A673 (cell line): ENCODE results near the gene SESN1. TPM values are rescaled to one million over a fixed set of nuclear protein-coding genes. Genes with fewer than 3 reads are reported as not detected.

Experiments used
- BruUV-seq: library from RNA; stranded (reverse); fragments of 400-500 nt; replicated peaks from 2 replicates; lab custom pipeline; 2021; lab: Mats Ljungman, UMichigan
- CTCF ChIA-PET: fragments of 300-600 bp; sonication (Branson Sonifier 250); formaldehyde crosslinking; loops from one replicate; lab custom pipeline; 2022; ENCODE audit warnings: antibody characterized with exemption; lab: Charles Lee
- POLR2A ChIA-PET: fragments of 300-600 bp; sonication (Branson Sonifier 250); formaldehyde crosslinking; loops from one replicate; lab custom pipeline; 2022; ENCODE audit warnings: antibody characterized with exemption; ENCODE audit not compliant: low non-redundant PET; lab: Charles Lee
- DNase-seq: peaks from one replicate; pipeline ENCODE4 v3.0.0-alpha.2; 2015; ENCODE audit warnings: low spot score
- H3K27ac ChIP-seq: fragments of 200-600 bp; sonication (generic); 2 replicates; pipeline ENCODE4 v1.5.1; 2016; ENCODE audit warnings: mixed run types, low read depth, mild to moderate bottlenecking, mixed read lengths, antibody characterized with exemption, low read length; ENCODE audit not compliant: poor library complexity, severe bottlenecking
- H3K27me3 ChIP-seq: fragments of 200-600 bp; sonication (generic); replicated peaks from 2 replicates; pipeline ENCODE4 v1.6.1; 2017; ENCODE audit warnings: mixed run types, low read depth, mild to moderate bottlenecking, mixed read lengths, antibody characterized with exemption, low read length; ENCODE audit not compliant: insufficient read depth, poor library complexity
- H3K36me3 ChIP-seq: fragments of 200-600 bp; sonication (generic); 2 replicates; pipeline ENCODE4 v1.6.1; 2016; ENCODE audit warnings: mixed run types, mild to moderate bottlenecking, mixed read lengths, antibody characterized with exemption, low read length; ENCODE audit not compliant: insufficient read depth, poor library complexity, severe bottlenecking
- H3K4me1 ChIP-seq: fragments of 200-600 bp; sonication (generic); 2 replicates; pipeline ENCODE4 v1.6.1; 2017; ENCODE audit warnings: mixed run types, mild to moderate bottlenecking, mixed read lengths, antibody characterized with exemption, low read length; ENCODE audit not compliant: insufficient read depth, poor library complexity, severe bottlenecking
- H3K4me3 ChIP-seq: fragments of 200-600 bp; sonication (generic); 2 replicates; pipeline ENCODE4 v1.5.1; 2016; ENCODE audit warnings: low read depth, mixed run types, mild to moderate bottlenecking, mixed read lengths, low read length; ENCODE audit not compliant: poor library complexity, severe bottlenecking
- H3K9me3 ChIP-seq: fragments of 200-600 bp; sonication (generic); 2 replicates; pipeline ENCODE4 v1.6.1; 2016; ENCODE audit warnings: mixed run types, low read depth, mild to moderate bottlenecking, mixed read lengths, antibody characterized with exemption, low read length; ENCODE audit not compliant: poor library complexity, severe bottlenecking
- EZH2 ChIP-seq: fragments of 200-600 bp; sonication (generic); IDR thresholded peaks from 2 replicates; pipeline ENCODE4 v1.6.1; 2017; ENCODE audit warnings: borderline replicate concordance, low read depth, mild to moderate bottlenecking, mixed read lengths, antibody characterized with exemption, low read length; ENCODE audit not compliant: poor library complexity, severe bottlenecking
- intact Hi-C: fragments of 100-400 bp; cut with micrococcal nuclease; formaldehyde crosslinking; loops from one replicate; pipeline ENCODE4 v1.10.0; 2022; ENCODE audit not compliant: unreplicated experiment
- total RNA-seq: library from RNA; stranded (reverse); gene quantifications from 2 replicates; pipeline ENCODE4 v1.2.3, GENCODE V29; 2021
- TF ChIP-seq, protein P1 (sequence below): fragments of 300-800, 200-600 bp; sonication (generic); conservative IDR thresholded peaks from 2 replicates; pipeline ENCODE4 v1.5.1; 2017; ENCODE audit warnings: low read depth, mild to moderate bottlenecking, antibody characterized with exemption, low read length, moderate library complexity, mixed read lengths

SESN1 gene
- total RNA-seq, 1 experiment from 2014 or later: 4.1 TPM

DNA sequence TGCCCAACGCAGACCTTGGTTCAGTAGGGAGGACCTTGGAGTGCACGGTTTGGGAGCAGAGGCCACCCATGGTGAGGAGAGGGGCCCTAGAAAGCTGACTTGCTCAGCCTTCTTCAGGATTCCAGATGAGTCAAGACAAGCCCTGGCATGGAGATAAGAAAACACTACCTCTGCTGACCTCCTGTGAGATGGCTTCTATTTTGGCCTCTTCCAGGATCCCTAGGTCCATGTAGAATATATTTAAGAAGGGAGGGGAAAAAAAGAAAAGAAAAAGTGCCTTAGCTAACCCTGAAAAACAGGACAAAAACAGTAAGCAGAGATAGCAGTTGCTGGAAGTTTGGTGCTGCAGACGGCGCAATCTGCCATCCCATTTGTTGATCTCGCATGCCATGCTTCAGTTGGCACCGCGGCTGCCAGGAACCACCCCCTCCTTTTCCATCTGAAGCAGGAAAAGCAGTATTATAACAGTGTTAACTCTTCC is 146.4 kb downstream of the SESN1 start:
- no peaks in the 10 kb centered on the region for H3K36me3 ChIP-seq
- ChIA-PET CTCF (no interaction called here), POLR2A (interaction anchor here (0.5 to 0.7 kb wide), 2 partner anchors 9 to 444 kb away, joined by 3 read pairs; no protein-coding TSS in a partner anchor)
- H3K27ac ChIP-seq: no peak overlapping the region
- H3K4me1 ChIP-seq: no peaks in the 10 kb centered on the region
- no peaks in the 10 kb centered on the region for H3K27me3 ChIP-seq
- no peak for DNase-seq
- no peak overlapping the region for H3K4me3 ChIP-seq
- no peaks in the 10 kb centered on the region for H3K9me3 ChIP-seq
- no peak for TF ChIP-seq EZH2
- TF ChIP-seq, protein P1, sequence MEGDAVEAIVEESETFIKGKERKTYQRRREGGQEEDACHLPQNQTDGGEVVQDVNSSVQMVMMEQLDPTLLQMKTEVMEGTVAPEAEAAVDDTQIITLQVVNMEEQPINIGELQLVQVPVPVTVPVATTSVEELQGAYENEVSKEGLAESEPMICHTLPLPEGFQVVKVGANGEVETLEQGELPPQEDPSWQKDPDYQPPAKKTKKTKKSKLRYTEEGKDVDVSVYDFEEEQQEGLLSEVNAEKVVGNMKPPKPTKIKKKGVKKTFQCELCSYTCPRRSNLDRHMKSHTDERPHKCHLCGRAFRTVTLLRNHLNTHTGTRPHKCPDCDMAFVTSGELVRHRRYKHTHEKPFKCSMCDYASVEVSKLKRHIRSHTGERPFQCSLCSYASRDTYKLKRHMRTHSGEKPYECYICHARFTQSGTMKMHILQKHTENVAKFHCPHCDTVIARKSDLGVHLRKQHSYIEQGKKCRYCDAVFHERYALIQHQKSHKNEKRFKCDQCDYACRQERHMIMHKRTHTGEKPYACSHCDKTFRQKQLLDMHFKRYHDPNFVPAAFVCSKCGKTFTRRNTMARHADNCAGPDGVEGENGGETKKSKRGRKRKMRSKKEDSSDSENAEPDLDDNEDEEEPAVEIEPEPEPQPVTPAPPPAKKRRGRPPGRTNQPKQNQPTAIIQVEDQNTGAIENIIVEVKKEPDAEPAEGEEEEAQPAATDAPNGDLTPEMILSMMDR: no peak
- BruUV-seq: no TSS peak
- intact Hi-C loops: no loop called here

DNA sequence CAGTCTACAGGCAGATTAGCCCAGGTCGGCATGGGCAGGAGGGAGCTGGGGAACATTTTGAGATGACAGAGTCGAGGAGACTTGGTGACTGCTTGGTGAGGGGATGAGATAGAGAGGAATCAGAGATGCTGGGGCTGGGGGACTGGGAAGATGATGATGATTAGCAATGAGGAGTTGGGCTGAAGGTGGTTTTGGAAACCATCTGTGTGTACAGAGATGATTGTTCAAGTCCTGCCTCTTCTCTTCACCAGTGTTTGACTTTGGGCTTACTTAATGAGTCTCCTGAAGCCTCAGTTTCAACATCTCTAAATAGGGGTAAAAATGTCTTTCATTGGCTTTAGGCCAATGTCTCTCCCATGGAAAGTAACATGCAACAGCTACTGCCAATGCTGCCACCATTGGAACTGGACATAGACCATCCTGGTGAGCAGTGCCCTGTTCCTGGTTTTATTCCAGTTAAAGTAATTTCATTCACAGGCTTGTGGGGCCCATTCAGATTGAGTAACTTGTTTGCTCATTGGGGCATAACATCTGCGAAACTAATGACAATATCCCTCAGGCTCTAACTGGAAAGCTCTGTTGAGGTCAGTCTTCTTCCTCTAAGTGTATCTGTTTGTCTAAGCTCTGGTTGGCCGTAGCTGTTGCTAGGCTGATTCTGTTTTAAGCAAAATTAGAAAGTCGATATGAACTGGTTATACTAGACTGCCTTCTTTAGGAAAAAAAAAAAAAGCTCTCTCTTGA is 147.4 kb downstream of the SESN1 start:
- DNase-seq: no peak
- Histone ChIP-seq H3K4me1 (no peaks in the 10 kb centered on the region), H3K27ac (no peak overlapping the region), H3K9me3 (no peaks in the 10 kb centered on the region), H3K36me3 (no peaks in the 10 kb centered on the region), H3K27me3 (no peaks in the 10 kb centered on the region), H3K4me3 (no peak overlapping the region)
- intact Hi-C loops: no loop called here
- no TSS peak for BruUV-seq
- no peak for TF ChIP-seq EZH2
- TF ChIP-seq, protein P1: no peak
- CTCF ChIA-PET: no interaction called here
- POLR2A ChIA-PET: no interaction called here

DNA sequence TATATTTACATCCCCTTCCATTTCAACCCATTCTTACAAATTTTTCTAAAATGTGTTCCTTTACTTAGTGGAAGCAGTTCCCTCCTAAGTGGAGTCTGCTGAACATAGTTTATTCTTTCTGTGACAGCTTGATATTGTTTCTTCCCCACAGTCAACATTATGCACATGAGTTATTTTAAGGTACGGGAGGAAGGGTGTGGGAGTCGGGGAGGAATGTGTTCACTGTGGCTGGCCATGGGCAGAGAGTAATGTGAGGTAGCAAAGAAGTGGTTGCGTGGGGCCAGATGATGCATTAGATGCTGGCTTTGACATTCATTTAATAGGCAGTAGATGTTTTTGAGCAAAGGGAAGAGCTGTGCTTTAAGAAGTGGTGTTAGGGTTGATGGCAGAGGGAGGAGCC is 148.0 kb downstream of the SESN1 start:
- TF ChIP-seq EZH2: no peak
- TF ChIP-seq, protein P1: no peak
- Histone ChIP-seq H3K27ac (no peak overlapping the region), H3K27me3 (no peaks in the 10 kb centered on the region), H3K4me3 (no peak overlapping the region), H3K4me1 (no peaks in the 10 kb centered on the region), H3K36me3 (no peaks in the 10 kb centered on the region), H3K9me3 (no peaks in the 10 kb centered on the region)
- no peak for DNase-seq
- BruUV-seq: no TSS peak
- intact Hi-C loops: no loop called here
- ChIA-PET POLR2A (no interaction called here), CTCF (no interaction called here)
